A549 (cell line): ENCODE data around the gene NLRC5.

ENCODE experiments used
- ELK1 ChIP-seq: fragments of 150-350 bp; IDR thresholded peaks from 2 replicates; pipeline ENCODE4 v1.6.1; 2014; ENCODE audit warnings: low read depth, mild to moderate bottlenecking, low read length
- FOSB ChIP-seq: fragments of 250-450 bp; sonication (Bioruptor Pico); IDR thresholded peaks from 2 replicates; pipeline ENCODE4 v1.5.0; 2020; ENCODE audit warnings: mild to moderate bottlenecking, moderate library complexity
- JUNB ChIP-seq: fragments of >200 bp; sonication (Bioruptor Twin); formaldehyde crosslinking; IDR thresholded peaks from 2 replicates; pipeline ENCODE4 v1.6.1; 2016
- POLR2A ChIP-seq: IDR thresholded peaks from 2 replicates; pipeline ENCODE4 v1.6.1; 2012; ENCODE audit warnings: mild to moderate bottlenecking, low read length
- POLR2AphosphoS2 ChIP-seq: conservative IDR thresholded peaks from 2 replicates; pipeline ENCODE4 v1.6.1; 2012; ENCODE audit warnings: low read length, improper control_type of control experiment, inconsistent platforms
- RAD21 ChIP-seq, 2 experiments: fragments of >200 bp in 1 of 2; sonication (Bioruptor Twin) in 1 of 2; formaldehyde crosslinking in 1 of 2; IDR thresholded peaks in 1 of 2; conservative IDR thresholded peaks in 1 of 2; 2 replicates in 1 of 2; 3 replicates in 1 of 2; pipeline ENCODE4 v1.6.1; 2012 to 2018; ENCODE audit warnings: inconsistent platforms in 1 of 2
- RCOR1 ChIP-seq: fragments of 150-350 bp; IDR thresholded peaks from 2 replicates; pipeline ENCODE4 v1.6.1; 2014; ENCODE audit warnings: antibody characterized with exemption, low read length, low read depth
- SMC3 ChIP-seq: fragments of >200 bp; sonication (Bioruptor Twin); formaldehyde crosslinking; IDR thresholded peaks from 3 replicates; pipeline ENCODE4 v1.6.1; 2018; ENCODE audit warnings: inconsistent platforms
- TFCP2L1 ChIP-seq: fragments of 250-450 bp; sonication (Bioruptor Pico); IDR thresholded peaks from 2 replicates; pipeline ENCODE4 v1.5.0; 2021; ENCODE audit warnings: mild to moderate bottlenecking
- TF ChIP-seq, protein P1 (sequence below): fragments of >200 bp; sonication (Bioruptor Twin); formaldehyde crosslinking; IDR thresholded peaks from 3 replicates; pipeline ENCODE4 v1.6.1; 2016
- TF ChIP-seq, protein P2 (sequence below): fragments of >200 bp; sonication (Bioruptor Twin); formaldehyde crosslinking; IDR thresholded peaks from 3 replicates; pipeline ENCODE4 v1.5.1; 2016

- TF ChIP-seq, protein P1, sequence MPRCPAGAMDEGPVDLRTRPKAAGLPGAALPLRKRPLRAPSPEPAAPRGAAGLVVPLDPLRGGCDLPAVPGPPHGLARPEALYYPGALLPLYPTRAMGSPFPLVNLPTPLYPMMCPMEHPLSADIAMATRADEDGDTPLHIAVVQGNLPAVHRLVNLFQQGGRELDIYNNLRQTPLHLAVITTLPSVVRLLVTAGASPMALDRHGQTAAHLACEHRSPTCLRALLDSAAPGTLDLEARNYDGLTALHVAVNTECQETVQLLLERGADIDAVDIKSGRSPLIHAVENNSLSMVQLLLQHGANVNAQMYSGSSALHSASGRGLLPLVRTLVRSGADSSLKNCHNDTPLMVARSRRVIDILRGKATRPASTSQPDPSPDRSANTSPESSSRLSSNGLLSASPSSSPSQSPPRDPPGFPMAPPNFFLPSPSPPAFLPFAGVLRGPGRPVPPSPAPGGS: no peak
- TF ChIP-seq SMC3: no peak
- TF ChIP-seq RCOR1: no peak
- TF ChIP-seq, protein P2, sequence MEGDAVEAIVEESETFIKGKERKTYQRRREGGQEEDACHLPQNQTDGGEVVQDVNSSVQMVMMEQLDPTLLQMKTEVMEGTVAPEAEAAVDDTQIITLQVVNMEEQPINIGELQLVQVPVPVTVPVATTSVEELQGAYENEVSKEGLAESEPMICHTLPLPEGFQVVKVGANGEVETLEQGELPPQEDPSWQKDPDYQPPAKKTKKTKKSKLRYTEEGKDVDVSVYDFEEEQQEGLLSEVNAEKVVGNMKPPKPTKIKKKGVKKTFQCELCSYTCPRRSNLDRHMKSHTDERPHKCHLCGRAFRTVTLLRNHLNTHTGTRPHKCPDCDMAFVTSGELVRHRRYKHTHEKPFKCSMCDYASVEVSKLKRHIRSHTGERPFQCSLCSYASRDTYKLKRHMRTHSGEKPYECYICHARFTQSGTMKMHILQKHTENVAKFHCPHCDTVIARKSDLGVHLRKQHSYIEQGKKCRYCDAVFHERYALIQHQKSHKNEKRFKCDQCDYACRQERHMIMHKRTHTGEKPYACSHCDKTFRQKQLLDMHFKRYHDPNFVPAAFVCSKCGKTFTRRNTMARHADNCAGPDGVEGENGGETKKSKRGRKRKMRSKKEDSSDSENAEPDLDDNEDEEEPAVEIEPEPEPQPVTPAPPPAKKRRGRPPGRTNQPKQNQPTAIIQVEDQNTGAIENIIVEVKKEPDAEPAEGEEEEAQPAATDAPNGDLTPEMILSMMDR: no peak
- no peak for TF ChIP-seq ELK1
- no peak for TF ChIP-seq POLR2A
- no peak for TF ChIP-seq FOSB (CRISPR knock-in tag)
- no peak for TF ChIP-seq JUNB
- TF ChIP-seq TFCP2L1 (CRISPR knock-in tag): no peak
- TF ChIP-seq POLR2AphosphoS2: no peak
- TF ChIP-seq RAD21 (conservative IDR thresholded peaks at IDR 0.05 in 1 of 2, IDR thresholded peaks at IDR 0.05 in 1 of 2): no peak
Measured at GRCh38 chr16:57083485-57084126, 94.2 kb downstream of the NLRC5 start.
